CD4-positive, alpha-beta T cell treated with Interleukin-6 at 100 ng/mL for 8 hours (primary cell): ENCODE results near the gene NDC80.
"Not testable (repeated sequence)": the region's sequence is repeated elsewhere in the genome, so short reads cannot be mapped to it uniquely, and the experiment has no call there.

Experiments
- DNase-seq: peaks from one replicate; pipeline ENCODE4 v3.0.0-alpha.2; 2020; ENCODE audit warnings: mixed read lengths, low spot score

Gene NDC80

DNA sequence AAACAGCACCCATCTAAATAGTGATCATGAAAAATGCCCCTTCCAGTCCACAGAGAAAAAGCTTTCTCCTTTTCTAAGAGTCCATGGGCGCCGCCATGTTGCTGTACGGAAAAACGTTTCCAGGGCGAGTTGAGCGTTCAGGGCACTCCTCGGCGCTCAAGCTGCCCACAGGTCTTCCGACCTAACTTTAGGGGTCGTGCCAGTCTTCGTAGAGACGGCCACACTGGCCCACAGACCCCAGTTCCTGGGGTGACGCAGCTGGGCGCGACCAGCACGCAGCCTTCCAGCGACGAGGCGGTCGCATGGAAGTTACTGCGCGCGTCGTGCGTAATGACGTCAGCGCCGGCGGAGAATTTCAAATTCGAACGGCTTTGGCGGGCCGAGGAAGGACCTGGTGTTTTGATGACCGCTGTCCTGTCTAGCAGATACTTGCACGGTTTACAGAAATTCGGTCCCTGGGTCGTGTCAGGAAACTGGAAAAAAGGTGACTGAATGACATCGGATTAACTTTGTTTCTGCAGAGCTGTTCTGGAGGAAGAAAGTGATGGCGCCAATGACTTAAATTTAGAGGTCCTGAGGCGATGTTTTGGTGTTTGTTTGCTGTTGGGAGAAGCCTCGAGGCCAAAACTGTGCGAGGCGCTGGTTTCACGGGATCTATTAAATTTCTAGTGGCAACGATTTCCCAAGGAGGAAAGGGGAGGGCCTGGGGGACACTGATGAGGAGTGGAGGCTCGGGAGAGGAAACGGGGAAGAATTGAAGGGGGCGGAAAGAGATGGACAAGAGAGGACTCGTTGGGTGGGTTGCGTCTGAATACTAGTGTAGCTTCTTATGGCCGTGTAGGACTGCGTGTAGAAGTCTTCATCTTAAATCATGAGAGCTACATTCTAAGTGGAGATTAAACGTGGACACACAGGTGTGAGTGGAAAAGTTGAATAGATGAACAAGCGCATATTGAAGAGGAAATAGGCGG is at the start of gene NDC80, which contains the start of gene METTL4:
Gene NDC80 (plus strand): TSS at position 358 of the 971 bp plus-strand sequence. CDS start 1,429 bp downstream, outside the sequence.
Gene METTL4 (minus strand): TSS at position 306 of the 971 bp plus-strand sequence. CDS start 4,289 bp downstream, outside the sequence.
- peak; percentile 74 for DNase-seq

DNA sequence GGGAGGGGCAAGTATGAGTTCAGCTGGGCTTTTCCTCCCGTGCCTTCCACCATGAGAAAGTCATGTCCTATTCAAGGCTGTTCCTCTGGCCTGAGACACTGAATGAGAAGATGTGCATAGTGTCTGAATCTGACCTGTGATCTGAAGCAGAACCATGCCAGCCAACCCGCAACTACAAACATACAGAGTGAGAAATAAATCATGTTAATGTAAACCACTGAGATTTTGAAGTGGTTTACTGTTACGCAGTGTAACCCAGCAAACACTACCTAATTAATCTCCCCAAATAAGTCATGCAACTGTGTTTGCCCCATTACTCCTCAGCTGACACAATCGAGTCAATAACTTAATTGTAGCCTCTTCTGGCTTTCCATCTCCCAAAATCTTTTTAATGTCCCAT is 49.2 kb upstream of the NDC80 start:
- no peak for DNase-seq

DNA sequence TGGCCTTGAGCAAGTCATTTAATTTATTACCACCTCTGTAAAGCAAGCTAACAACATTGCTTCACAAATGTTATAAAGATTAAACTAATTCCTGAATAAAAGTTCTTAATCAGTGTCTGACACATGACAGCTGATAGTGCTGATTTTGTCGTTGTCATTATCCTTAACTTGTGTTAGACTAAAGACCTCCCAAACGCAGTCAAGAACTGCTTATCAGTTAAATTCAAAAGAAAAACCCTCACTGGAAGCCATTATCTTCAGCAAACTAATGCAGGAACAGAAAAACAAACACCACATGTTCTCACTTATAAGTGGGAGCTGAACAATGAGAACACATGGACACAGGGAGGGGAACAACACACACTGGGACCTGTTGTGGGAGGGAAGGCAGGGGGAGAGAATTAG is 46.6 kb upstream of the NDC80 start:
- DNase-seq = not testable (repeated sequence)

DNA sequence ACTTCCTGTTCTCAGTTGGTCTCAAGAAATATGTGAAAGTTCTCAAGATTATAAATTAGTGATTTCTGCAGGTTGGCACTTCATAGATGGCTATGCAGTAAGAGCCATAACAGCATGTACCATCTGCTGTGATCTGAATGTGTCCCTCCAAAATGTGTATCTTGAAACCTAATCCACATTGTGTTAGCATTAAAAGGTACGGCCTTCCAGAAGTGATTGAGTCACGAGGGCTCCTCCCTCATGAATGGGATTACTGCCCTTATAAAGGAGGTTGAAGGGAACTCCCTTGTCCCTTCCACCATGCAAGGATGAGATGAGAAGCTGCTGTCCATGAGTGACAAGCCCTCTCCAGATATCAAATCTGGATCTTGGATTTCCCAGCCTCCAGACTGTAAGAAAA is 45.0 kb upstream of the NDC80 start:
- no peak for DNase-seq

DNA sequence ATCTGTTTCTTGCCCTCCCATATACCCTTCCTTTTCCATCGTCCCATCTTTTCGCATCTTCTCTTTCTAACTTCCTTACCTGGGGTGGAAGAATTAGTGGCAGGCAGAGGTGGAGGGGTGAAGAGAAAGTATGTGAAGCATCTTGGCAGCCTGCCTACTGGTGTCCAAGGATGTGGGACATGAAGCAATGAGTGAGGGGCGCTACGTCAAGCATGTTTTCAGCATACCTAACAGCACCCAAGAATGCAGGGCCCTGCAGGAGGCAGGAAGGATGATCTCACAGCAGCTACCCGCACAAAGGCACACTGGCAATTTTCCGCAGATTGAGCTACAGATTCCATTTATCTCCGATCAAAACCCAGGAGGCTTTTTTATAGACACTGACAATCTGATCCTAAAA is 42.2 kb upstream of the NDC80 start:
- no peak for DNase-seq

DNA sequence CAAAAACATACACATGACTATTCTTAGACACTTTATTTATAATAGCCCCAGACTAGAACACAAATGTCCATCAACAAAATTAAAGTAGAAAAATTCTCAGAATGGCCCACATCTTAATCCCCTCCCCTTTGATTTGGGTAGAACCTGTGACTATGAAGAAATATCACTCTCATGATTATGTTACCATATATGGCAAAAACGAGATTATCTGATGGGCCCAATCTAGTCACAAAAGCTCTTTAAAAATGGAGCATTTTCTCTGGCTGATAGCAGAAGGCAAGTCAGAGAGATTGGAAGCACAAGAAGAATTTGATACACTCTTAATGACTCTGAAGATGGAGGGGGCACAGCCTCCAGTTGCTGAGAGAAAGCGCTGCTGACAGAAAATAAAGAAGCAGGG is 39.6 kb upstream of the NDC80 start:
- DNase-seq = no peak

DNA sequence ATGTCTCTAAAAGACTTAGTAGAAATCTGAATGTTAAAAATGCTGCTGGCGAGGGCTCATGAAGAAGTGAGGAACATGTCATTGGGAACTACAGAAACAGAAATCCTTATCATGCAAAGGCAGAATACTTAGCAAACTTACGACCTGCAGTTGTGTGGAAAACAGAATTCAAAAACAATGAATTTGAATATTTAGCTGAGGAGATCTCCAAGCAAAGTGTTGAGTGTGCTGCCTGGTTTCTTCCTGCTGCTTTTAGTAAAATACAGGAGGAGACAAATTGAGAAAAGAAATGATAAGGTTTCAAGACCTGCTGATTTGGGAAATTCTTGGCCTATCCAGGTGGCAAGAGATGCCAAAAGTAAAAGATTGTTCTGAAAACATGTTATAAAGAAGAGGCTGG is 38.6 kb upstream of the NDC80 start:
- DNase-seq = no peak

DNA sequence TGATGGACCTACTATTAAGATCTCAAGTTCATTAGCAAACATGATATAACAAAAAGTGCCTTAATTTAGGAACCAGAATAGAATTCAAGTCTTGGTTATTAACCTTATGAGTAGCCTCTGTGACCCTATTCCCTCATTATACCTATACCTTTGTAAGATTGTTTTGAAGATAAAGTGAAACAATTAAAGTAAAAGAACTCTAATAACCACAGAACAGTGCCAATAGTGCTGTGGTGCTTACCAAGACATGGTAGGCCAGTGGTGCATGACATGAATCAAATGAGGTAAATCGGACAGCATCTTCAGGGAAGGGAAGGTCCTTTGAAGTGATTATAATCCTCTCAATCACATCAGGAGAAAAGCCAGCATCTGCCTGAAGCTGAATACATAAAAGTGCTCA is 36.5 kb upstream of the NDC80 start:
- DNase-seq = no peak

DNA sequence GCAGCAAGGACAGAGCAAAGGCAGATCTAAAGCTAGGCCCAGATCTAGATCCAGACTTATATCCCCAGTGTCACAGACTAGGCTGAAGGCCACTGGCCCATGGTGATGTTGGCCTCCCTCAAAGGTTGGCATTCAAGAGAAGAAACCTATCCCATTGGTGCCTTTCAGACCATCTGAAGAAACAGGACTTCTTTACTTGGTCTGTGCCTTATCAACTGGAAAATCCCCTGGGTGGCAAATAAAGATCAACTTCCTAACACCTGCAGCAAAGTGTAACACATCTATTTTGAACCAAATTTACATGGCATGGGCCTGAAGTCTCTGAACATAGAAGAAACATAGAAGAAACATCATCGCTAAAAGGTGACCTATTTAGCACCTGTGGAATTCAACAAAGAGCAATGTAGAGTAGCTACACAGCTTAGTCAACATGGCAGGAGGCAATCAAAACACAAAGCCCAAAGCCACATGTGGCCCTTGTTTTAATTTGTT is 35.9 kb upstream of the NDC80 start:
- DNase-seq = no peak

DNA sequence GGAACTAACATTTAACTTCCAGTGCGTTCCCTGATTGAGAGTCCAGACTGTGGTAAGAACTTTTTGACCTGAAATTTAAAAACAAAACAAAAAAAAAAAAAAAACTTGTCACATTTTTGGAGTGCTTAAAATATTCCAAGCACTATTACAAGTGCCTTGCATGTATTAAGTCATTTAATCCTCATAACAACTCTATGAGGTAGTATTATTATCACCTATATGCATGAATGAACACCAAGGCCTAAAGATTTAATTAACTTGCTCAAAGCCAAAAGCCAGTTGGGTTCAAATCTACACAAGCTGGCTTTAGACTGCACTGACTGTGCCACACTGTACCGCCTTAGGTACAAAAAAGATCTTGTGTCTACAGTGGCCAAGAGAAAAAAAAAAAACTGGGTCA is 35.3 kb upstream of the NDC80 start:
- no peak for DNase-seq

DNA sequence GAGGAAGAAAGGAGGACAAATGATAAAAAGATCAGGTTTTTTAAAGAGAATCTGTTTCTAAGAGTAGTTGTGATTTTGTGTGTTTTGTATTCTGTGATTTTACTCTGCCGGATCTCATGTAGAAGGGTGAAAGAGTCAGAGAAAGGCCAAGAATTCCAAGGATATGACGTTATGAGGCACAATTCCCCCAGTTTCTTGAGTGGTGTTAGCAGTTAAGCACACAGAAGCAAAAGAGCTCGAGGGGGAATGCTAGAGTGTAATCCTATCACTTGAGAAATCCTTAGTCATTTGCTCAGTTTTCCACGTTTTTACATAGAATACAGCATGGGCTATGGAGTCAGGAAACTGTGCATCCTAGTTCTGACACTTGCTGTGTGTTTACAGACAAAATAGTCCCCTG is 34.9 kb upstream of the NDC80 start:
- DNase-seq = no peak

DNA sequence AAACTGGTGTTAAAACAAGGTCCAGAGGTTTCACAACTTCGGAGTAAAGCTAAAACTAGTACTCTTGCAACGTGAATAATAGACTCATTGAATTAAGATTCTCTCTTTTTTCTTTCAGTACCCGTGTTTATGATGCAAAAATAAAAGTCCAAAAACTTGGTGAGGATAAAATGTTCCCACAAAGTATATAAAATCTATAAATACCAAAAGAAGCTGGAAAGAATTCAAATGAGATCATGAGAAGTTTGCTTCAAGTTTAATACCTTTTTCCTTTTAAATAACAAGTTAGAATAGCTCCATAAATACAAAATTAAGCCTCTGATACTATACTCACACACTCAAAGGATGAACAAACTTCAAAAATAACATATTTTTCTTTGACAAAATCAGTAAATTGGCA is 34.1 kb upstream of the NDC80 start:
- no peak for DNase-seq

DNA sequence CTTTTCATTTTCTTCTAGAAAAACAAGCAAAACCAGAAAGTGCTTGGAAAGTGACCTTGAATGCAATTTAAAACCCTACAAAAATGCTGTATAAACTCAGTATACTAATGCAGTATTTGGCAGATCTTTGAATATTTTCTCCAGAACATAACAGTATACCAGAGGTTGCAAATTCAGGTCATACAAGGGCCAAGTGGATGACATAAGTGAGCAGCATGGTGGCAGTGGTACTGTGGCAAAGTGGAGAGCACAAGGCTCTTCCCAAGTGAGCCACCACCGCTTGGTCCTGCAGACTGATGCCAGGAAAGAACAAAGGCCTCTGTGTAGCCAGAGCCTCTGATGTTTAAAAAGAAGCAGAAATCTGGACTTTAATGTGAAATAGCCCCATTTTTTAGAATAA is 33.1 kb upstream of the NDC80 start:
- DNase-seq = no peak

DNA sequence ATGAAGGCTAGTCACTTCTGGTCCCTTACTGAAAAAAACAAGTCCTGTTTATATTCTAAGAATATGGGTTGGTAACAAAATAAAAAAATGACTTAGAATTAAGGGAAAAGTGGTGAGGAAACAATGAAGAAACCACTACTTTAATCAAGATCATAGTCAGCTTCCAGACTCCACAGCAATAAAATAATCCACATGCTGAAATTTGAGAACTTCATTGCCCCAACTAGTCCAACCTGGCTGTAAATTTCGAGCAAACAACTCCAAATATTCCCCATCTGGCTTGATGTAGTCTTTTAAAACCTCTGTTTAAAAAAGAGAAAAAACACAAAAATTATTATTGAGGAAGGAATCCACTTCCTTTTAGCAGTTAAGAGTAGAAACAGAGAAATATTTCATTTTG is 32.5 kb upstream of the NDC80 start:
- no peak for DNase-seq

DNA sequence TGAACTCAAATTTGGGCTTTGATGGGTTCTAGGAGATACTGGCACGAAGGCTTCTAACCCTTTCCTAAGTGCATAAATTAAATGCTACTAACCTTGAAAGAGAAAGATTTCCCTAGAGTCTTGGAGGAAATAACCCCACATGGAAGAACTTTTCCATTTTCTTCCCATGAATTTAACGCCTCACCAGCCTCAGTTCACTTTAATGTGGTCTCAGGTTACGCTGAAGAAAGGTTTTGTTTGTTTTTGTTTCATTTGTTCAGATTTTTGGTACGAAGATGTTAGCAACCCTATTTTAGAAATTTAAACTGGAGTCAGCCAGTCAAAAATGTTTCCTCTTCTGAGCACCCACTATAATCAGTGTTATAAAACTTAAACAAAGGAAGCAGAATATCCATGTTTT is 30.8 kb upstream of the NDC80 start:
- DNase-seq = no peak

DNA sequence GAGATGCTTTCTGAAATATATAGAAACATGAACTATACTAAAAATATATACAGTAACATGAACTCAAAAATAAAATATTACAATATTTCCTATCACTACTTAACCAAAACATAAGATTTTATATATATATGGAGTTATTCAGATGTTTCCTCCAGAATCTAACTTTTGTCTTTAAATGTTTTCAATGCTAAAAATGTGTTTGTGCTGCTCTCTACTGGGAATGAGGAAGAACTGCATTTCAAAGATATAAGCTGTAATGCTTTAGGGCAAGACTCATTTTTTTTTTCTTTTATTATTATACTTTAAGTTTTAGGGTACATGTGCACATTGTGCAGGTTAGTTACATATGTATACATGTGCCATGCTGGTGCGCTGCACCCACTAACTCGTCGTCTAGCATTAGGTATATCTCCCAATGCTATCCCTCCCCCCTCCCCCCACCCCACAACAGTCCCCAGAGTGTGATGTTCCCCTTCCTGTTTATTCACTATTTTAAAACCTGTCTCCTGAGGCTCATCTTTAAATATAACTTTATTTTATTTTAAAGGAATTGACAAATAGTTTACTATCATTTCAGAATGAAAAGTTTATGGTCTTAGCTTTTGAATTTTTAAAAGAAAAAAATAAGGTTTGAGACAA is 29.3 kb upstream of the NDC80 start:
- DNase-seq = peak; percentile 18

DNA sequence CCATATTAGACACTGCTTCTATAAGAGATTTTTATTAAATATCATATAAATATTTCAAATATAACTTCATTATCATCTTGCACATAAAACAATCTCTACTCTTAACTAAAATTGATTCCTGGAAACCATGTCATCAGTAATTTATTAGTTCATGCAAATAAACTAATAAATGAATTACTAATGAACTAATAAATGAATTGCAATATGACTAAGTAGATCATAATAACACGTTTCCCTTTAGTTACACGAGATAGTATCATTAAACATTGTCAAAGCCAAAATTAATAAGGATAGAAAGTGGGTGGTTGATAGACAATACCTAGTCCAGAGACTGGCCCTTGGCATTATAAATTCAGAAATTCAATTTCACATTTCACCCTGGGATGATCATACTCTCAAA is 26.2 kb upstream of the NDC80 start:
- DNase-seq = no peak

DNA sequence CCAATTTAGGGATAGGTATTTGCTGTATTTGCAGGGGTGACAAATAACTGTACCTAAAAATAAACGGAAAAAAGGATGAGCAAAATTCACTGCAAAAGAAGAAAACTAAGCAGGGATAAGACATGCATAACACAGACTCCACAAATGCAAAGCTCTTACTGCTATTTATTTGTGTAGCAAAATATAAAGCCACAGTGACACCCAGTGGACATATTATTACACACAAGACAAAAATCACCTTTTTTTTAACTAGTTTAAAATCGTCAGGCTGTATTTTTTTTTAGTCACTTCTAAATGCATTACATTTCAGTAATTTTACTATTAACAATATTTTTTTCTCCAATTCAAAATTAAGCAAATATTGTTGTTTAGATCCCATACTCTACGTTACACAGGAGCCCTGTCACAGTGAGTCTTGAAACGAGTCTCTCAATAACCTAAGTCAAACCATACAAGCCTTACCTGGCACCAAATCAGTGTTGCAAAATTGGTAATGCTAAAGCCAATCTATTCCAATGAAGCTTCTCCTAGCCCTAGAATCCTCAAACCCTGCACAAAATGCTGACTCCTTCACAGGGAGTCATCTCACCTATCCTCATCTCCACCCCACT is 23.8 kb upstream of the NDC80 start:
- DNase-seq = peak; percentile 26

DNA sequence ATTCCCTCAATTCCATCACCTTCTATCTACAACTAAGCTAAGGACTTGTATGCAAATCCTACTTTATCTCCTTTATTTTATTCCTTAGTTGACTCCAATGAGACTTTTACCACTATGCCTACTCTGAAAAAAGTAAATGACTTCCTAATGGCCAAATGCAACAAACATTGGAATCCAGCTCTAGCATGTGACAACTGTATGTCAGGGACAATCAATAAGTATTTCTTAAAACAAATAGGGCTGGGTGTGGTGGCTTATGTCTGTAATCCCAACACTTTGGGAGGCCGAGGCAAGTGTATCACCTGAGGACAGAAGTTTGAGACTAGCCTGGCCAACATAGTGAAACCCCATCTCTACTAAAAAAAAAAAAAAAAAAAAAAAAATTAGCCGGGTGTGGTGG is 21.9 kb upstream of the NDC80 start:
- no peak for DNase-seq

DNA sequence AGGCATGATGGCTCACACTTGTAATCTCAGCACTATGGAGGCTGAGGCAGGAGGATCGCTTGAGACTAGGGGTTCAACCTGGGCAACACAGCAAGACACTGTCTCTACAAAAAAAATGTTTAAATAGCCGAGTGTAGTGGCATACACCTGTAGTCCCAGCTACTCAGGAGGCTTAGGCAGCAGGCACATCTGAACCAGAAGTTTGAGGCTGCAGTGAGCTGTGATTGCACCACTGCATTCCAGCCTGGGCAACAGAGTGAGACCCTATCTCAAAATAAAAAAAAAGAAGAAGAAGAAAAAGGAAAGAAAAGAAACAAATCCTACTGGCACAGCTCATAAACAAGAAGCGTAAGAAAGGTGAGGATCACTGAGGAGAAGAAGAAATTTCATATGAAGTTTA is 19.9 kb upstream of the NDC80 start:
- no peak for DNase-seq

DNA sequence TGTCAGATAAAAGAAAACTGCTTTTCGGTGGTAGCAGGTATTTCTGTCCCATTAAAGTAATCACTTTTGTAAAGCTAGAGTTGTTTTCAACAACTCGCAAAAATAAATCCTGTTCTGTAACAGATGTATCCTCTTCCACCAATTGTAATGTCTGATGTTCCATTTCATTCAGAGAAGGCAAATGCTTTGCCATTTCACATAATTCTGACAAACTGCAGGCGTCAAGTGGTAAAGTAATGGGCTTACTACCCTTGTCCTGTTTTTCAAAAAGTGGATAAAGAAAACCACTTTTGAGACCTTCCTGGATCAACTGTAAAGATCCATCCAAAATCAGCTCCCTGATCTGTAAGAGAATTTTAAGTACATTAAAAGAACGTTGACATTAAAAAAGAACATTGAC is 16.7 kb upstream of the NDC80 start:
- no peak for DNase-seq

DNA sequence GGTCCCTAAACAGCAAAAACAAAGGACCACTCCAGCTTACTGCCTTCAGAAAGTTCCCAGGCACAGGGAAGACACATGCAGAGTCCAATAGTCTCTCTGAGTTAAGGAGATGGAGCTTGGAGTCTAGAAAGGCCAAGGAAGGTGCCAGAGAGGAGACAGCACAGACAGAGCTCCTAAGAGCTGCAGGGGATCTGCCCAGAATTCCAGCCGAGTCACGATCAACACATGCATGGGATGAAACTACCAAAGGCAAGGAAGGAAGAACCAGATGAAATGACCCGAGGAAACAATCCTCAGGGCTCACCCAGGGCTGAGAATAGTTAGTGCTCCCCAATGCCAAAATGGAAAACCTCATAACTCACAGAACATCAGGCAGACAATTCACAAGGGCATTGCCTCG is 15.5 kb upstream of the NDC80 start:
- DNase-seq = no peak

DNA sequence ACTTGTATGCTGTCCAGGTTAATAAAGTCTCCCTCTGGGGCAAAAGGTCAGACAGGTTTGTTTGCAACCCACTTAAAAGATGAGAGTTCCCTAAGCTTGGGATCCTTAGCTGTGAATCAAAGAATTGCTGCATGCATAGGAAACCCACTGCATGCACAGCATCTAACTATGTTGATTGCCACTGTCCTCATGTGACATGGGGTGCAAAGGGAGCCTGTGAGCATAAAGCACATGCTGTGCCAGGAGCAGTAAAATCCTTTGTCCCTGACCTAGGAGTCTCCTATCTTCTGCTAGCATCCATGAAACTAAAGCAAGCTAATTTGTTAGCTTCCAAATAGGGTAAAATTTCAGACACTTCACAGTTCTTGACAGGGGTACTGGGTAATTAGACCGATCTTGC is 13.8 kb upstream of the NDC80 start:
- no peak for DNase-seq
